BE2C (cell line): ENCODE measurements around the gene RNF25.

Experiments used
- DNase-seq: peaks from one replicate; pipeline ENCODE4 v3.0.0-alpha.2; 2020
- H3K27me3 ChIP-seq: fragments of 250-450 bp; sonication (Bioruptor Pico); 2 replicates; pipeline ENCODE4 v1.5.1; 2020; ENCODE audit warnings: mild to moderate bottlenecking
- H3K36me3 ChIP-seq: fragments of 250-450 bp; sonication (Bioruptor Pico); 2 replicates; pipeline ENCODE4 v1.5.1; 2020; ENCODE audit warnings: mild to moderate bottlenecking
- H3K4me1 ChIP-seq: fragments of 250-450 bp; sonication (Bioruptor Pico); 2 replicates; pipeline ENCODE4 v1.5.1; 2020
- H3K4me3 ChIP-seq: 2 replicates; pipeline ENCODE4 v1.5.1; 2011; ENCODE audit warnings: low read depth, low read length
- H3K9me3 ChIP-seq: fragments of 250-450 bp; sonication (Bioruptor Pico); 2 replicates; pipeline ENCODE4 v1.5.1; 2020
- TF ChIP-seq, protein P1 (sequence below): IDR thresholded peaks from 2 replicates; pipeline ENCODE4 v1.5.1; 2012; ENCODE audit warnings: mild to moderate bottlenecking, low read depth, low read length

RNF25 gene

DNA sequence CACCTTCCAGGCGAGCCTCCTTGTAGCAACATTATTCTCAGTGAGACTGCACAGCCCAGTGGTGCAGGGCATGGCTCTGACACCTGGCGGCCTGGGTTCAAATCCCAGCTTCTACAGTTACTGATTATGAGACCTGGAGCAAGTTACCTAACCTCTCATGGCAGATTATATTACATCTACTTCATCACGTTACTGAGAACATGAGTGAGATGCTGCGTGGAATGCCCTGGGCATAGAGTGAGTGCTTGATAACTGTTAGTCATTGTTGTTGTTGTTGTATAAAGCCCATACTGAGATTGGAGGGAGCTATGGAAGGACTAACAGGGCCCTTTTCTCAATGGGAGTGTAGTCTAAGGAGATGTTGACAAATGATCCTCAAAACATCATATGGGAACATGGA lies 45.4 kb downstream of the RNF25 start:
- Histone ChIP-seq H3K9me3 (no peaks in the 10 kb centered on the region), H3K27me3 (no peaks in the 10 kb centered on the region), H3K4me1 (peaks cover 3% of the 10 kb centered on the region; the same call in 1 of the 2 replicates), H3K4me3 (no peak overlapping the region), H3K36me3 (peaks cover 48% of the 10 kb centered on the region)
- TF ChIP-seq, protein P1, sequence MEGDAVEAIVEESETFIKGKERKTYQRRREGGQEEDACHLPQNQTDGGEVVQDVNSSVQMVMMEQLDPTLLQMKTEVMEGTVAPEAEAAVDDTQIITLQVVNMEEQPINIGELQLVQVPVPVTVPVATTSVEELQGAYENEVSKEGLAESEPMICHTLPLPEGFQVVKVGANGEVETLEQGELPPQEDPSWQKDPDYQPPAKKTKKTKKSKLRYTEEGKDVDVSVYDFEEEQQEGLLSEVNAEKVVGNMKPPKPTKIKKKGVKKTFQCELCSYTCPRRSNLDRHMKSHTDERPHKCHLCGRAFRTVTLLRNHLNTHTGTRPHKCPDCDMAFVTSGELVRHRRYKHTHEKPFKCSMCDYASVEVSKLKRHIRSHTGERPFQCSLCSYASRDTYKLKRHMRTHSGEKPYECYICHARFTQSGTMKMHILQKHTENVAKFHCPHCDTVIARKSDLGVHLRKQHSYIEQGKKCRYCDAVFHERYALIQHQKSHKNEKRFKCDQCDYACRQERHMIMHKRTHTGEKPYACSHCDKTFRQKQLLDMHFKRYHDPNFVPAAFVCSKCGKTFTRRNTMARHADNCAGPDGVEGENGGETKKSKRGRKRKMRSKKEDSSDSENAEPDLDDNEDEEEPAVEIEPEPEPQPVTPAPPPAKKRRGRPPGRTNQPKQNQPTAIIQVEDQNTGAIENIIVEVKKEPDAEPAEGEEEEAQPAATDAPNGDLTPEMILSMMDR: no peak
- DNase-seq: no peak

DNA sequence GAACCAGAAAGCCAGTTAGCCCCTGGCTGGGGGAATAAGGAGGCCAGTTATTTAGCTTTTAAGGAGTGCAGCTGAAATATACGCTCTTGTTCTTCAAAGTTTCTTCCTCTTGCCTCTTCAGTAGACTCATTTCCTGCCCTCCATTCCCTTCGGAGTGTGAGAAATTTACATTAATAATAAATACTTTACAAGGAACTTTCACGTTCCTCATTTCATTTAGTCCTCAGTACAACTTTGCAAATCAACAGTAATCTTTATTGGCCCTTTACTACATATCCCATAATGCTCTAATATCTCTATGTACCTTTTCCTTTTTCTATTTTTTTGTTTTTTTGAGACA lies 48.5 kb downstream of the RNF25 start:
- TF ChIP-seq, protein P1: no peak
- Histone ChIP-seq H3K27me3 (no peaks in the 10 kb centered on the region), H3K9me3 (no peaks in the 10 kb centered on the region), H3K4me1 (no peaks in the 10 kb centered on the region), H3K4me3 (no peak overlapping the region), H3K36me3 (peaks cover 47% of the 10 kb centered on the region)
- no peak for DNase-seq

DNA sequence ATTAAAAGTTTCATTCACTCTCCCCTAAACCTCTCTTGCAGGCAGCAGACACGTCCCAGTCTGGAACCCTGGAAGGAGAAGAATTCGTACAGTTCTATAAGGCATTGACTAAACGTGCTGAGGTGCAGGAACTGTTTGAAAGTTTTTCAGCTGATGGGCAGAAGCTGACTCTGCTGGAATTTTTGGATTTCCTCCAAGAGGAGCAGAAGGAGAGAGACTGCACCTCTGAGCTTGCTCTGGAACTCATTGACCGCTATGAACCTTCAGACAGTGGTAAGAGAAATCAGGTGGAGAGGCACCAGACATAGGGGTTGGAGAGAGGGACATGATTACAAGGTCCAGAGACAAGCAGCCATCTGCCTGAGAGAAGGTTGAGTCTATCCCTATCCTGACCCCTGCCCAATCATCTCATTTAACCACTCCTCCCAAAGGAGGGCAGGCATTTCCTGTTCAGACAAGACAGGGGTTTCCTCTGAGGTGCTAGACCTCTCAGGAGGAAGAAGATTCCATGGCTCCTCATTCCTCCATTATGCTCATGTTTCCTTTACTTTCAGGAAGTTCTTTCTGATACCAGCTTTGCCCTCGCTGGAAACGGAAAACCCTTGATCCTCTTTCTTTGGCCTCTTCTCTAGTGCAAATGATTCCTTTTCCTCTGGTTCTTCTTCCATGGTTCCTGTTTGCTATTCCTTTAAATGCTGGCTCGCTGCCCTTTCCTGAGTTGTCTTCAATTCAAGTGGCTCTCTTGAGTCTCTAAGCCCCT lies 49.0 kb downstream of the RNF25 start:
- TF ChIP-seq, protein P1: no peak
- DNase-seq: no peak
- H3K4me3 ChIP-seq: no peak overlapping the region

DNA sequence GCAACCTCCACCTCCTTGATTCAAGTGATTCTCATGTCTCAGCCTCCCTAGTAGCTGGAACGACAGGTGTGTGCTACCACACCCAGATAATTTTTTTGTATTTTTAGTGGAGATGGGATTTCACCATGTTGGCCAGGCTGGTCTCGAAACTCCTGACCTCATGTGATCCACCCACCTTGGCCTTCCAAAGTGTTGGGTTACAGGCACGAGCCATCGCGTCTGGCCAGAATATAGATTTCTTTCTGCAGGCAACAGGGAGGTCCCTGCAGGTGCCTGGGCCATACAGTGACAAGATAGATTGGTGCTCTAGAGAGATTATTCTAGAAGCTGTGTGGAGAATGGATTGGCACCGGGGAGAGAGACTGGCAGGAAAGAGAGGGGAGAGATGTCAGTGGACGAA lies 50.8 kb downstream of the RNF25 start:
- TF ChIP-seq, protein P1: no peak

More for the DNA sequence above, 49.0 kb downstream of the RNF25 start:
- Histone ChIP-seq H3K4me1 (no peaks in the 10 kb centered on the region), H3K36me3 (peaks cover 47% of the 10 kb centered on the region), H3K27me3 (no peaks in the 10 kb centered on the region), H3K9me3 (no peaks in the 10 kb centered on the region)

DNA sequence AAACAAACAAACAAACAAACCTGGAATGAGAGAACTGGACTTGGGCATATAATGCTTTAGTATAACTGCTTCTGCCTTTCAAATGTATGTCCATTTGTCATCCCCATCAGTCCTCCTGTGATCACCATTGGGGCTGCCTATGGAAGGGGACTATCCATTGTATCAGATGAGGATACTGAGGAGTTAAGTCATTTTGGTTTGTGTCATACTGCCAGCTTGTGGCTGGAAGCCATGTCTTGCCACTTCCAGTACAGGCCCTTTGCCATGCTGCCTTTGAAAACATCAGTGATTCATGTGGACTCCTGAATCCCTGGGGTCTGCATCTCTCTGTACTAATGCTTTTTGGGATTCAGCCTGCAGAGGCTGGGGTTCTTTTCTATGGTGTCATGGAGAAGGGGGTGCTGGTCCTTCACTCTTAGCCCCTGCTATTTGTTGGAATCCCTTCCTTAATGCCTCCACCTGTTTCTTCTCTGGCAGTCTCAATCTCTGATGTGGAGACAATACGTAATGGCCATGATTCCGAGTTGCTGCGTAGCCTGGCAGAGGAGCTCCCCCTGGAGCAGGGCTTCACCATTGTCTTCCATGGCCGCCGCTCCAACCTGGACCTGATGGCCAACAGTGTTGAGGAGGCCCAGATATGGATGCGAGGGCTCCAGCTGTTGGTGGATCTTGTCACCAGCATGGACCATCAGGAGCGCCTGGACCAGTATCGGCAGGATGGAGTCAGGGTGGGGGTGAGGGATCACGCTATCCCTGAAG lies 53.5 kb downstream of the RNF25 start:
- H3K9me3 ChIP-seq: no peaks in the 10 kb centered on the region
- H3K4me3 ChIP-seq: no peak overlapping the region
- peak; percentile 39 for DNase-seq
- H3K36me3 ChIP-seq: peaks cover 43% of the 10 kb centered on the region
- no peaks in the 10 kb centered on the region for H3K27me3 ChIP-seq
- no peaks in the 10 kb centered on the region for H3K4me1 ChIP-seq
- TF ChIP-seq, protein P1: peak; percentile 65

More for the DNA sequence above, 50.8 kb downstream of the RNF25 start:
- DNase-seq: no peak
- Histone ChIP-seq H3K4me3 (no peak overlapping the region), H3K27me3 (no peaks in the 10 kb centered on the region), H3K9me3 (no peaks in the 10 kb centered on the region), H3K4me1 (no peaks in the 10 kb centered on the region), H3K36me3 (peaks cover 47% of the 10 kb centered on the region)

DNA sequence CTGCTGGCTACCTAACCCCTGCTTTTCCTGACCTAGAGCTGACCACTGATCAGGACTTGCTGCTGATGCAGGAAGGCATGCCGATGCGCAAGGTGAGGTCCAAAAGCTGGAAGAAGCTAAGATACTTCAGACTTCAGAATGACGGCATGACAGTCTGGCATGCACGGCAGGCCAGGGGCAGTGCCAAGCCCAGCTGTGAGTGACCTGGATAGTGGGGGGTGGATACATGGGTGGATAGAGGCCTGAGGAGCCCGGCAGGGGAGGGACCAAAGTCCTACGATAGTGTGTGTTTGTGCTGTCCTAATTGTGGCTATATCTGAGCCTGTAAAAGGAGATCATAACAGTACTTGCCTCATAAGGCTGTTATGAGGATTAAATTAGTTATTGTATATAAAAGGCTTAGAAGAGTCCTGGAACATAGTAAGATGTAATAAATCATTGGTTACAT lies 55.9 kb downstream of the RNF25 start:
- Histone ChIP-seq H3K36me3 (peaks cover 35% of the 10 kb centered on the region), H3K4me1 (no peaks in the 10 kb centered on the region), H3K4me3 (no peak overlapping the region), H3K9me3 (no peaks in the 10 kb centered on the region), H3K27me3 (no peaks in the 10 kb centered on the region)
- TF ChIP-seq, protein P1: no peak
- no peak for DNase-seq
